HG02759 (cell line): ENCODE results near the gene PLXNA1.

Experiments
- ATAC-seq: cut with Tn5 transposase; IDR thresholded peaks from one replicate; pipeline ENCODE4 v1.9.1; 2021; ENCODE audit warnings: mild to moderate bottlenecking, moderate library complexity; ENCODE audit not compliant: unreplicated experiment

Gene PLXNA1

DNA sequence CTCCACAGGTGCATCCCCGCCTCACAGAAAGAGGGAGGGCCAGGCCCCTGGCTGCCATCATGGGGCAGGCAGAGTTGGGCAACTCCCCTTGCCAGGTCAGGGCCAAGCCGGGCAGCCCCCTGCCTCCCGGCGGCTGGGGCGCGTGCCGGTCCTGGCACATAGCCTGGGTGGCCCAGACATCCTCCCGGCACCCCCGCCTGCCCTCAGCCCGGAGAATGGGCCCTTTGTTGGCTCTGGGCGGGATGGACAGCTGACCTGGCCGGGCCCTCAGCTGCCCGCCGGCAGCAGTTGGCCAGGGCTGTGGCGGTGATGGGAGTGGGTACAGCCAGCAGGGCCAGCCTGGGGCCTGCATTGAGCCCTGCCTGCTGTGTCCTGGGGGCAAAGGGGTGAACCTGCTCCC lies 16.5 kb downstream of the PLXNA1 start:
- no peak for ATAC-seq

DNA sequence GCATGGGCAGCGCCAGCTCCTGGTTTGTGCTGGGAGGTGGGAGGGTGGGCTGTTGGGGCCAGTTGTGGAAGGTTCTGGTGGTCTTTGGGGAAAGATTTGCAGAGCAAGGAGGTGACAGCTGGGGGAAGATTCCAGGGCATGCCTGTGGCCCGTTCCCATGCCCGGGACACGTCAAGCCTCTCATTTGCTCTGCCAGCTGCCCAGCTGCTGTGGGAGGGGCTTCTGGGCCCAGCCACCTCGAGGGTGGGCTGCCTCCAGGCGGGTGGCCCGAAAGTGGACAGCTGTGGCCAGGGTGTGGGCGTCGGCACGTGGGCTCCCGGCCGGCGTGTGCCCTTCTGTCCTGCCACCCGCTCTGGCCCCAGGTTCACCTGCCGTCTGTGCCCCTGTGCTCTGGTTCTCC lies 17.2 kb downstream of the PLXNA1 start:
- ATAC-seq: no peak

DNA sequence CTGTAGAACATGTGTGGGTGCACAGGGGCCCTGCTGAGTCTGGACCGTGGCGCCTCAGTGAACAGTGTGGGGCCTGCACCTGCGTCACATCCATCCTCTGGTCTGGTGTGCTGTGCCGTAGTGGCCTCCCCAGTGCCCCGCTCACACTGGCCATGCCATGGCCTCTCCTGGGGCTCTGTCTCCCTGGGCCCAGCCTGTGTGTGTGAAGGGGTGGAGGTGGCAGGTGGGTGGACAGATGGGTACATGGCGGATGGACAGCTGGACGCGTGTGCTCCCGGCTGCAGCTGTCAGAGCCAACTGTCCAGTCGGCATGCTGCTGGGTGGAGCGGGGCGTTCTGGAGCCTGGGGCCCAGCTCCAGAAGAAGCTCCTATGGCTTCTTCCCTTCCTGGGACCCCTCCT lies 17.8 kb downstream of the PLXNA1 start:
- no peak for ATAC-seq

DNA sequence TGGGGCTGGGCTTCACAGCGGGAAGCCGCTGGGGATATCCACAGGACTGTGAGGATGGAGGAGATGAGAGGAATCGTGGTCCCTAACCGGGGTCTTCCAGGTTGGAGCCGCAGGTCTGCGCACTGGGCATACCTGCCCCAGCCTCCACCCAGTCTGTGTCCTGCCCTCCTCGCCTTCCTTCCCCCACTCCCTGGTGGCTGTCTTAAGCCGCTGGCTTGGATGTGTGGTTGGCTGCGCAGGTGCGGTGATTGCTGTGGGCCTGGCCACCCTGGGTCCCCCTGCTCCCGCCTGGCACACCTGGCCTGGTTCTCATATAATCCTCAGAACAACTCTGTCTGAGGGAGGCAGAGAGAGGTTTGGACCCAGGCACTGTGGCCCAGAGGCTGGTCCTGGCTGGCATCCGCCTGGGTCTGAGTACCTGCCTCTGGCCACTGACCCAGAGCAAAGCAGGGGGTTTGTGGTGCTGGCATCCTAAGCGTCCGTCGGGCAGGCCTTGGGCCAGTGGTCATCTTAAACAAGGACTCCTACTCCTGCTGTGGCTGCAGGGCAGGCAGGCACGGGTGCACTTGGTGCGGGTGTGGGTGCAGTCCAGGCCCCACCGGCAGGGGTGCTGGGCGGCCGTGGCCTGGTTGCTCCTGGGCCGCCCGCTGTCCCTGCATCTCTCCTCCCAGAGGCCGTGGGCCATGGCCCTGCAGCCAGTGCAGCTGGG lies 18.7 kb downstream of the PLXNA1 start:
- no peak for ATAC-seq

DNA sequence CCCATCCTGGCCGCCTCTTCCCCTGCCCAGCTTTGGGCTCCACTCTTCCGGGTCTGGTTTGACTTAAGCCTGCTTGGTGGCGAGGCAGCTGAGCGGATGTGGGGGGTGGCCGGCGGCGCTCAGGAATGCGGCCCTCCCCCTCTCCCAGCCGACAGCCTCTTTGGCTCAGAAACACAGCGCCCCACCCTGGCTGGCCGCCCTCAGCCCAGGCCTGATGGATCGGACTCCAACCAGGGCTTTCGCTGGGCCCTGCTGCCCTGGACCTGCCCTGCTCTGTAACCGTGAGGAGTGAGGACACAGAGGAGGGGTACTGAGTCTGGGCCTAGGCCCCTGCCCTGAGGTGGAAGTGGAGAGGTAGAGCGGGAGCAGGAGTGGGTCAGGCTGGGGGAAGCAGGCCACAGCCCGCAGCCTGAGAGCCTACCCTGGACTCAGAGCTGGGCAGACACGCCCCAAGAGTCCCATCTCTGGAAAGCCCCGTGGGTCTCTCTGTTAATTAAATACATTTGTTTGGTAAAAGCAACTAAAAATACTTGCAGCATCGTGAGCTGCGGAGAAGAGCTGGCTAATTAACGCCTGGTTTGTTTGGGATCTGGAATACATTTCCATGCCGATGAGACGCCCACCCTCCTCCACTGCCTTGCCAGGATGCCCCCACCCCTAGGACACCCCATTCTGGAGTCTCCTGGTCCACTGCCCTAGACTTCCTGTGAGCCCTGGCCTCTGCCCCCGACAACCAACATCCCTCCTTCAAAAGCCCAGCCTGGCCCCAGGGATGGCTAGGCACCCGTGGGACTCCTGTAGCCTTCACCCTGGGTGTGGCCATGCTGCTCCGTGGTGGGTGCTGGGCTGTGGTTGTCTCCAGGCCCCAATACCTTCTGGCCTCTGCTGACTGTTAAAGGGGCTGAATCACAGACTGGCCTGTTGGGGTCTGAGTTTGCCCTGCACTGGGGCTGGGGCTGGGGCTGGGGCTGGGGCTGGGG lies 19.6 kb downstream of the PLXNA1 start:
- ATAC-seq: no peak

DNA sequence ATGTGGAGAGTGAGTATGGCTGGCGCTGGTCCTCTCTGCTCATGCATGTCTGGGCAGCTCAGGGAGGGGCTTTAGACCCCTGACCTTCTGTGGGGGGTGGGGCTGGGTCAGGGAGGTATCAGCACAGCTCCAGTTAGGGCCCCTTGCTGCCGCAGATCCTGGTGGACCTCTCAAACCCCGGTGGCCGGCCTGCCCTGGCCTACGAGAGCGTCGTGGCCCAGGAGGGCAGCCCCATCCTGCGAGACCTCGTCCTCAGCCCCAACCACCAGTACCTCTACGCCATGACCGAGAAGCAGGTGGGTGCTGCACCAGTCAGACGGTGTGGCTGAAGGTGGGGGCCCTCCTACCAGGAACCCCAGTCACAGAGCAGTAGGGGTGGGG lies 20.2 kb downstream of the PLXNA1 start:
- ATAC-seq: no peak

DNA sequence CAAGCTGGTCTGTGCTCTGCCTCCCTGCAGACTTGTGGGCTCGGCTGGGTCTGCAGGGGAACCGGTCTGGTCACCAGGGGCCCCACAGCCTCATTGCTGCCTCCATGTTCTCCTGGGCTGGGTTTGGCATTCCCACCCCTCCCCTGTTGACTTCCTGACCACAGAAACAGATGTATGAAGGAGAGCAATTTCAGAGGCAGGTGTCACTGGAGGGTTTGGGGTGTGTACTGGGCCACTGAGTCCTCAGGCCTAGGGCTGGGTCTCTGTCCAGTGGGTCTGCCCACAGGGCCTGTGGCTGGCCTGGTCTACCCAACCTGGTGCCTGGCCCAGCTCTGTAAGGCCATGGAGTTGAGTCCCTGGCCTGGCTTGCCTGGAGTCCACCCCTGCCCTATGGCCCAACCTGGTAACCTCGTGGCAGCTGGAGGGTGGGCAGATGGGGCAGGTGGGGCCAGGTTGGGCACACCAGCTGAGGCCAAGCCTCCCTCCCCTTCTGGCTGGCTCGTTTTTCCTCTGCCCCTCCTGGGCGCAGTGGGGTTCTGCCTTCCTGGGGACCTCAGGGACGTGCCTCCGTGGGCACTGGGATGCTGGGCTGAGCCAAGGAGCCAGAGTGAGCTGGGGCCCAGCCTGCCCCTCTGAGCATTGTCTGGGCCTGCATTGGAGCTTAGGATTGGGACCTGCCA lies 20.8 kb downstream of the PLXNA1 start:
- ATAC-seq: no peak

DNA sequence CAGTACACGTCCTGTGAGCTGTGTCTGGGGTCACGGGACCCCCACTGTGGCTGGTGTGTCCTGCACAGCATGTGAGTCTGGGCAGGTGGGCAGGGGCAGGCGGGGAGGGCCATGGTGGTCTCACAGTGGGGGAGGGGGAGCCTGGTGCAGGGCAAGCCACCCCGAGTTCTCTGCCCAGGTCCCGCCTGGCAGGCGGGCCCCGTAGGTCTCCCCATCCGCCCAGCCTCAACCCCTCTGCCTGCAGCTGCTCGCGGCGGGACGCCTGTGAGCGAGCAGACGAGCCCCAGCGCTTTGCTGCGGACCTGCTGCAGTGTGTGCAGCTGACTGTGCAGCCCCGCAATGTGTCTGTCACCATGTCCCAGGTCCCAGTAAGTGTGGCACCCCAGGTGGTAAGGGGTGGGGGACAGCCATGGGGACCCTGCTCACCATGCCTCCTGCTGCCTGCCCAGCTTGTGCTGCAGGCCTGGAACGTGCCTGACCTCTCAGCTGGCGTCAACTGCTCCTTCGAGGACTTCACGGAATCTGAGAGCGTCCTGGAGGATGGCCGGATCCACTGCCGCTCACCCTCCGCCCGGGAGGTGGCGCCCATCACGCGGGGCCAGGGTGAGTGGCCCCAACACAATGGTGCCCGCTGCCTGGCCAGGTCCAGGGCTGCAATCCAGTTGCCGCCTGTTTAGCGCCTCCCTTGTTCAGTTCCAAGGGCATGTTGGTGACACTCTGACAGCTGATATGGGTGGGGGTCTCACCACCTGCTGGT lies 21.9 kb downstream of the PLXNA1 start:
- no peak for ATAC-seq

DNA sequence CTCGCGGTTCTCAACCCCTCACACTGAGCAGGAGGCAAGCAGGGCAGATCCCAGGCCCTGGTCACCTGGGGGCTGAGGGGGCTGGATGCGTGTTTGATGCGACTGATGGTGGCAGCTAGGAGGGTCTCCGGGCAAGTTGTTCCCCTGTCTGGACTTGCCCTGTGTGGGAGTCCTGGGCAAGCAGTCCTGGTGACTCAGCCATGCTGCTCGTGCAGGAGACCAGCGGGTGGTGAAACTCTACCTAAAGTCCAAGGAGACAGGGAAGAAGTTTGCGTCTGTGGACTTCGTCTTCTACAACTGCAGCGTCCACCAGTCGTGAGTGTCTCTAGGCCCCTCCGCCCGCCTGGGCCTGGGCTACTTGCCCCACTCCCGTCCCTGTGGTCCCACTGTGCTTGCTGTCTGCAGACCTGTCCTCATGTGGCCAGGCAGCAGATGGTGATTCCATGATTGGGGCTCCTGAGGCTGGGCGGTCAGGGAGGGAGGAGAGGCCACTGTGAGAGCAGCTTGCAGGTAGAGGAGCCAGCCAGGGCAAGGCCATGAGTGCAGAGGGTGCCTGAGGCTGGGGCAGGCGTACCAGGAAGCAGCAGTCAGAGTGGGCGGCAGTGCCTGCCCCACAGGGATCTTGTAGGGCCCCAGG lies 23.1 kb downstream of the PLXNA1 start:
- ATAC-seq: no peak

DNA sequence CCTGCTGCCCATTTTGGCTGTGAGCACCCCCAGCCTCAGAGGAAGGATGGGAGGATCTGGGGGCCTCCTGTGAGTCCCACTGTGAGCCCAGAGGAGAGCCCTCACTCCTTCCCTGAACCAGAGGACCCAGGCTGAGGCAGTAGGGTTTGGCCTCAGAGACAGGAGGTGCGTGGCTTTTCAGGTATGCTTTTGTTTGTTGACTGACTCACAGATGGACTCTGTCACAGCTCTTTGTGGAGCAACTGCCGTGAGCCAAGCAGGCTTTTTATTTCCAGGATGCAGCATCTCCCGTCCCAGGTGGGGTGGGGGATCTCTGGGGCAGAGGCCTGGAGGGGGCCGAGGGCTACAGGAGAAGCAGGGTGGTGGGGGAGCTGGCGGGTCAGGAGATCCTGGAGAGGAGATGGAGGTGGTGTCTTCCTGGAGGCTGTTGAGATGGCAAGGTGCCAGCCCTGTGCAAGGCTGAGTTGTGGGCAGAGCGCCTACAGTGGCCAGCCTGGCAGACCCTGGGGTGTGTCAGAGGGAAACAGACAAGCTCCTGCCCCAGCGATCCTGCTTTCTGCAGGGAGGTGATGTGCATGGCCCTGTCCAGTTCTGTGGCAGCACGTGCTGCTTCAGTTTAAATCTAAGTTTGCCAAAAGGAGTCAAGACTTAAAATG lies 24.0 kb downstream of the PLXNA1 start:
- ATAC-seq: no peak

DNA sequence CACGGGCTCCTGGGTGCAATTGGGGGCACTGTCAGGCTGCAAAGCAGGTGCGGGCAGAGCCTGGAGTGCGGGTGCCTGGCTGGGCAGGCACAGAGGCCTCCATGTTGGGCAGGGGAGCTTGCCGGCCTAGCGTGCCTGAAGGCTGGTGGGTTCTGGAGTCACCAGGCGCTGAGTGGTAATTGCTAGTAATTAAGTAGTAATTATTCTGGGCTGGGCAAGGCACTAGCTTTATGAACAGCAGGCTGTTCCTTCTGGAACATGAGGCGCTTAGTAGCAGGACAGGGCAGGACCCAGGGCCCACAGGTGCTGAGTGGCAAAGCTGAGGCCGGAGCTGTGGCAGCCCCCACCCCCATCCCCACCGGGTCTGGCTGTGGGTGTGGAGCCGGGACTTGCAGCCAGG lies 25.3 kb downstream of the PLXNA1 start:
- ATAC-seq: no peak

DNA sequence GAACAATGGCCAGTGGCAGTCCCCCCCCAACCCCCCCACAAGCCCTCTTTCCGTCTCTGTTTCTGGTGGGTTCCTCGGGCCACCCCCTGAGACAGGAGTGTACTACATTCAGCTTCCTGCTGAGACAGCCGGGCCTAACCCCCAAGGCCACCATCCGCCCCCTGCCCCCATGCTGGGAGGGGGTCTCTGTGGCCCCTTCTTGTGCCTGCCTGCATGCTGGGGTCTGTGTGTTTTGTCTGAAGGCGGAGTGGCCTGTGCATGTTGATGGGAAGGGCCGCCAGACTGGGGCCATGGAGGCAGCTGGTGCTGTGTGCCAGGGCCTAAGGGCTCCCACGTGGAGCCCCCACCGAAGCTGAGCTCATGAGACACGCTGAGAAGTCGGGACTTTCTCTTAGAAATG lies 26.6 kb downstream of the PLXNA1 start:
- ATAC-seq: no peak

DNA sequence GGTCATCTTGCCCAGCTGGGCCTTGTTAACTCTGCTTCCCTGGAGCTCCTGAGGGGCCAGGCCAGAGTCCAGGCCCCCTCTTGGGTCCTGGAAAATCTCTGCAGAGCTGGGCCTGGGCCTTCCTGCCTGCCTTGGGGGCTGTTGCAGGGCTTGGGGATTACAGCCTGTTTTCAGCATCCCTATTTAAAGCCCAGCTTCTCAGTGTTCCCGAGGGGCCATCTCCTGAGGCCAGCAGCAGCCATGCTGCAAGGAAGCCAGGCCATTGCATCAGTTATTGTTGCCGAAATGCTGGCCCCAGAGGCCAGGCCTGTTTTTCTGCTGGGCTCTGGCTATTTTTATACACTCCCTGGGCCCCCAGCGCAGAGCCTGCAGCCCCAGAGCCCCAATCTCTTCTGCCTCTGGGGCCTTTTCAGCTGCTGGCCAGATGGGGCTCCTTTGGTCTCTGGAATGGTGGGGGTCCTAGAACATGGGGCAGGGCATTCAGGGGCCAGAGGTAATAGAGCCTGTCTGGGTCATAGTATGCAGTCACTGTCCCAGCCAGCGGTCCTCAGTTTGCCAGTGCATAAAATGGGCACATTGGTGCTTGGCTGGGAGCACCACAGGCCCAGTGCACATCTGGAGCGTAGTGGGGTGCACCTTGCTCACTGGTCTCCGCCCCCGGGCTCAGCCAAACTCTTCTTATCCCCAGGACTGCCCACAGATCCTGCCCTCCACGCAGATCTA lies 28.5 kb downstream of the PLXNA1 start:
- no peak for ATAC-seq

DNA sequence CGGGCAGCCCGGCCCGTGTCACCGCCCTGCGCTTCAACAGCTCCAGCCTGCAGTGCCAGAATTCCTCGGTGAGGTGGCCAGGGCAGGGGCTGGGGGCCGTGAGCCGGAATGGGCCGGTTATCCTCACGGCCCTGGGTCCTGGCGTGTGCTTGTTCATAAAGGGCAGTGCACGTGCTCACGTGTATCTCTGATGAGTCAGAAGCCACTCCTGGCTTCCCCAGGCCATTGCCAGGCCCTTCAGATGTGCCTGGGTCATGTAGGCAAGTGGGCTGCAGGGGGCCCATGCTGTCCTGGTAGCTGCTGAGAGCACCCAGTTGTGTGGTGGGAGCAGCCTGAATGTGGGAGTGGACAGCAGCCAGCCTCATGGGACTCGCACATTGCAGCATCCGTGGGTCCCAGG lies 29.2 kb downstream of the PLXNA1 start:
- ATAC-seq: no peak

DNA sequence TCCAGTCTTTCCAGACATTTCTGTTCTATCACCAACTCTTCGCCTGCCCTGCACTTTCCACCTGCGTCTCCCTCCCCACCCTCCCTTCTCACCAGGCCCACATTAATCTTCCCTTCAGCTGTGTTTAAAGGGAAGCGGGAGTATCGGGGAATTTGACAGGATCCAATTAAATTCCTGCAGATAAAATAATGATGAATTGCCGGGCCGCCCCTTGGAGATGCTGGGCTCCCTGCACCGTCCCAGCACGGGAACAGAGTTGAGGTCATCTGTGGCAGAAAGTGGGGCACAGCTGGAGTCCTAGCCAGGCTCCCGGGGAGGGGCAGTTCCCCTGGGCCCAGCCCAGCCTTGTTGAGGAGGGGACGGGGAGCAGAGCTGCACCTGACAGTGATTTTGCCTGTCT lies 30.3 kb downstream of the PLXNA1 start:
- no peak for ATAC-seq

DNA sequence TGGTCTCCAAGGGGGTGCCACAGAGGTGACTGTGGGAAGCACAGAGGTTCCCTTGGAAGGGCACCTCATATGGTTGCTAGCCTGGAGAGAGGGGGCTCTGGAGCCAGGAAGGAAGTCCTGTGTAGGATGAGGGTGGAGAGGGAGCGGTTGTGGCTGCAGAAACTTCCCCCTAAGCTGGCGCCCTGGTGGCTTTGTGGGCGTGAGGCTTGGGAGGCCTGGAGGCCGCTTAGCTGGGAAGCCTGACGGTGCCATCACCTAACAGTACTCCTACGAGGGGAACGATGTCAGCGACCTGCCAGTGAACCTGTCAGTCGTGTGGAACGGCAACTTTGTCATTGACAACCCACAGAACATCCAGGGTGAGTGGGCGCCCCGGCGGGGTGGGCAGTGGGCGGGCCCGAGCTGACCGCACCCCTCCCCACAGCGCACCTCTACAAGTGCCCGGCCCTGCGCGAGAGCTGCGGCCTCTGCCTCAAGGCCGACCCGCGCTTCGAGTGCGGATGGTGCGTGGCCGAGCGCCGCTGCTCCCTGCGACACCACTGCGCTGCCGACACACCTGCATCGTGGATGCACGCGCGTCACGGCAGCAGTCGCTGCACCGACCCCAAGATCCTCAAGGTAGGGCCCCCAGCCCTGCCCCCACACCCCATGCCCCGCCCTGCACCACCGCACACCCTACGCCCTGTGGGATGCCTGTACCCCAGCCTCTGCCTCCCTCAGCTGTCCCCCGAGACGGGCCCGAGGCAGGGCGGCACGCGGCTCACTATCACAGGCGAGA lies 31.0 kb downstream of the PLXNA1 start:
- no peak for ATAC-seq

DNA sequence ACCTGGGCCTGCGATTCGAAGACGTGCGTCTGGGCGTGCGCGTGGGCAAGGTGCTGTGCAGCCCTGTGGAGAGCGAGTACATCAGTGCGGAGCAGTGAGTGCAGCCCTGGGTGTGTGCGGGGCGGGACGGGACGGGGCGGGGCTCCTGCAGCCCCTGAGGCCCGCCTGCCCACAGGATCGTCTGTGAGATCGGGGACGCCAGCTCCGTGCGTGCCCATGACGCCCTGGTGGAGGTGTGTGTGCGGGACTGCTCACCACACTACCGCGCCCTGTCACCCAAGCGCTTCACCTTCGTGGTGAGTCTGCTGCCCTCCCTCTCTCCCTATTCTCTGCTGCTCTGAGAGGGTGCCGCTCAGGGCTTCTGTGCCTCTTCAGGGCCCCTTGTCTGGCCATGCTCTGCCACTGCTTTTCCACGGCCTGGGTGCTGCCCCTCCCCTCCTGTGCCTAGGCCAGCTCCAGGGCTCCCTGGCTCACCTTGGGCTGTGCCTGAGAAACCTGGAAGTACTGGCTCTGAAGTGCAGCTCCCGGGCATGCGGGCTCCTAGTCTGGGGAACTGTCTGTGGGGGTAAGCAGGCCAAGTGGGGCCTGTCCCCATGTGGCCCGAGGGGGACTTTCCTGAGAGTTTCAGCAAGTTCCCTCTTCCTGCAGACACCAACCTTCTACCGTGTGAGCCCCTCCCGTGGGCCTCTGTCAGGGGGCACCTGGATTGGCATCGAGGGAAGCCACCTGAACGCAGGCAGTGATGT lies 31.8 kb downstream of the PLXNA1 start:
- ATAC-seq: peak; percentile 42
